Parathyroid adenoma (tissue), 2 donors: ENCODE data around the gene EXOSC7.

Experiments
- H2AFZ ChIP-seq: fragments of 300-600 bp; sonication (generic); one replicate; pipeline ENCODE4 v1.7.0; 2017; ENCODE audit warnings: antibody characterized with exemption, mild to moderate bottlenecking
- H3K27ac ChIP-seq: fragments of 300-600 bp; sonication (generic); one replicate; pipeline ENCODE4 v1.7.0; 2017
- H3K27me3 ChIP-seq: fragments of 300-600 bp; sonication (generic); one replicate; pipeline ENCODE4 v1.7.0; 2017; ENCODE audit warnings: low read length; ENCODE audit not compliant: control insufficient read depth, insufficient read depth
- H3K36me3 ChIP-seq: fragments of 300-600 bp; sonication (generic); one replicate; pipeline ENCODE4 v1.7.0; 2017; ENCODE audit warnings: low read length; ENCODE audit not compliant: control insufficient read depth, insufficient read depth
- H3K4me1 ChIP-seq: fragments of 300-600 bp; sonication (generic); one replicate; pipeline ENCODE4 v1.7.0; 2017; ENCODE audit warnings: control low read depth
- H3K4me2 ChIP-seq: fragments of 300-600 bp; sonication (generic); one replicate; pipeline ENCODE4 v1.7.0; 2017; ENCODE audit warnings: low read length
- H3K4me3 ChIP-seq: fragments of 300-600 bp; sonication (generic); one replicate; pipeline ENCODE4 v1.7.0; 2017; ENCODE audit warnings: low read depth, low read length
- H3K79me2 ChIP-seq: fragments of 300-600 bp; sonication (generic); one replicate; pipeline ENCODE4 v1.7.0; 2017; ENCODE audit warnings: control low read depth
- H3K9ac ChIP-seq: fragments of 300-600 bp; sonication (generic); one replicate; pipeline ENCODE4 v1.7.0; 2017; ENCODE audit warnings: mild to moderate bottlenecking
- H3K9me3 ChIP-seq: fragments of 300-600 bp; sonication (generic); one replicate; pipeline ENCODE4 v1.7.0; 2017; ENCODE audit warnings: low read length; ENCODE audit not compliant: control insufficient read depth
- TF ChIP-seq, protein P1 (sequence below): fragments of 300-600 bp; sonication (generic); IDR thresholded peaks from one replicate; pipeline ENCODE4 v1.7.0; 2017; ENCODE audit warnings: antibody characterized with exemption, mild to moderate bottlenecking
- donor health status: primary hyperparathyroidism.

EXOSC7 gene

DNA sequence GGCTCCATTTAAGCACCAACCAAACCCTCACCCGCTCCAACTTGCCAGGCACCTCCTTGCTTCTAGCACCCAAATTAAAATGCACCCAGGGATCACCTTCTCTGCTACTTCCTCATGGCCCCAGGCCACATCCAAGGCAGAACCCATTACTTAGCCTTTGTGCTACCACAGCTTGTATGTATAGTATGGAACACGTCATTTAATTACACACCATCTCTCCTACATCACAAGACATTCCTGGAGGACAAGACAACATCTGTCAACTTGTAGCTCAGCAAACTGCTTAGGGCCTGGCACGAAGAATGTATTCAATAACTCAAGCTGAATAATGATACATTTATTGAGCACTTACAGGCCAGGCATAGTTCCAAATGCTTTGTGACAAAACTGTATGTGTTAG, 23.4 kb upstream of the EXOSC7 start:
- Histone ChIP-seq H3K79me2 (peaks cover 34% of the 10 kb centered on the region), H3K9me3 (no peaks in the 10 kb centered on the region), H3K4me1 (no peaks in the 10 kb centered on the region), H3K27ac (no peak overlapping the region), H3K4me3 (no peak overlapping the region), H2AFZ (no peak overlapping the region), H3K9ac (no peak overlapping the region), H3K27me3 (no peaks in the 10 kb centered on the region), H3K4me2 (no peak overlapping the region), H3K36me3 (no peaks in the 10 kb centered on the region)
- TF ChIP-seq, protein P1, sequence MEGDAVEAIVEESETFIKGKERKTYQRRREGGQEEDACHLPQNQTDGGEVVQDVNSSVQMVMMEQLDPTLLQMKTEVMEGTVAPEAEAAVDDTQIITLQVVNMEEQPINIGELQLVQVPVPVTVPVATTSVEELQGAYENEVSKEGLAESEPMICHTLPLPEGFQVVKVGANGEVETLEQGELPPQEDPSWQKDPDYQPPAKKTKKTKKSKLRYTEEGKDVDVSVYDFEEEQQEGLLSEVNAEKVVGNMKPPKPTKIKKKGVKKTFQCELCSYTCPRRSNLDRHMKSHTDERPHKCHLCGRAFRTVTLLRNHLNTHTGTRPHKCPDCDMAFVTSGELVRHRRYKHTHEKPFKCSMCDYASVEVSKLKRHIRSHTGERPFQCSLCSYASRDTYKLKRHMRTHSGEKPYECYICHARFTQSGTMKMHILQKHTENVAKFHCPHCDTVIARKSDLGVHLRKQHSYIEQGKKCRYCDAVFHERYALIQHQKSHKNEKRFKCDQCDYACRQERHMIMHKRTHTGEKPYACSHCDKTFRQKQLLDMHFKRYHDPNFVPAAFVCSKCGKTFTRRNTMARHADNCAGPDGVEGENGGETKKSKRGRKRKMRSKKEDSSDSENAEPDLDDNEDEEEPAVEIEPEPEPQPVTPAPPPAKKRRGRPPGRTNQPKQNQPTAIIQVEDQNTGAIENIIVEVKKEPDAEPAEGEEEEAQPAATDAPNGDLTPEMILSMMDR = no peak

DNA sequence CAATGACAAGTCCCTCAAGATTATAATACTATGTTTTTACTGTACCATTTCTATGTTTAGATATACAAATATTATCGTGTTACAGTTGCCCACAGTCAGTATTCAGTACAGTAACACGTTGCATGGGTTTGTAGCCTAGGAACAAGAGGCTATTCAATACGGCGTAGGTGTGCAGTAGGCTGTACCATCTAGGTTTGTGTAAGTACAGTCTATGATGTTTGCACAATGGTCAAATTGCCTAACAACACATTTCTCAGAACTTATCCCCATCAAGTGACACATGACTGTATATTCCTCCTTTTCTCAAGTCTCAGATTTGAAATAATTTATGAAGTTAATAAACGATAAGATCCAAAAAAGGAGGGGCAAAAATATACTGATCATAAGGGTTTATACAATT, 21.7 kb upstream of the EXOSC7 start:
- H3K27ac ChIP-seq = no peak overlapping the region

DNA sequence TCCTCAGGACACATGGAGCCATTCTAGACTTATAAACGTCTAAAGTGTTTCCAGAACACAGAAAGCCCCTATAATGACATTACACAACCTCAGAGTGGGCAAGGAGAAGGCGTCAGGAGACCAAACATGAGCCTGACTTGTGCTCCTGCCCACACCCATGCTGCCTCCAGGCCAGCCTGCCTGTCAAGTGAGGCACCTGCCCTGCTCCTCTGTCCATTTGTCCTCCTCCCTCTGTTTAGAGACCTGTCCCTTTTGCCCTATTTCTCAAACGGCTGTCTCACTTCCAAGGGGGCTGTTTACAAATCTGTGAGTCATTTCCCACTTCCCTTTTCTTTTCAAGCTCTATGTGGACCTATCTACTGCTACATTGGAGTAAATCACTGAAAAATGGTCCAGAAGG, 21.1 kb upstream of the EXOSC7 start:
- no peaks in the 10 kb centered on the region for H3K9me3 ChIP-seq
- H2AFZ ChIP-seq = no peak overlapping the region
- H3K9ac ChIP-seq = no peak overlapping the region
- no peak overlapping the region for H3K27ac ChIP-seq
- TF ChIP-seq, protein P1 = no peak
- H3K36me3 ChIP-seq = no peaks in the 10 kb centered on the region
- peaks cover 51% of the 10 kb centered on the region for H3K79me2 ChIP-seq
- H3K4me1 ChIP-seq = no peaks in the 10 kb centered on the region
- no peak overlapping the region for H3K4me2 ChIP-seq
- H3K27me3 ChIP-seq = no peaks in the 10 kb centered on the region
- no peak overlapping the region for H3K4me3 ChIP-seq

More for the DNA sequence above, 21.7 kb upstream of the EXOSC7 start:
- TF ChIP-seq, protein P1 = no peak
- no peaks in the 10 kb centered on the region for H3K36me3 ChIP-seq
- H3K27me3 ChIP-seq = no peaks in the 10 kb centered on the region
- H3K4me1 ChIP-seq = no peaks in the 10 kb centered on the region
- no peak overlapping the region for H3K9ac ChIP-seq
- H2AFZ ChIP-seq = no peak overlapping the region
- no peak overlapping the region for H3K4me3 ChIP-seq
- H3K4me2 ChIP-seq = no peak overlapping the region
- no peaks in the 10 kb centered on the region for H3K9me3 ChIP-seq
- H3K79me2 ChIP-seq = peaks cover 48% of the 10 kb centered on the region

DNA sequence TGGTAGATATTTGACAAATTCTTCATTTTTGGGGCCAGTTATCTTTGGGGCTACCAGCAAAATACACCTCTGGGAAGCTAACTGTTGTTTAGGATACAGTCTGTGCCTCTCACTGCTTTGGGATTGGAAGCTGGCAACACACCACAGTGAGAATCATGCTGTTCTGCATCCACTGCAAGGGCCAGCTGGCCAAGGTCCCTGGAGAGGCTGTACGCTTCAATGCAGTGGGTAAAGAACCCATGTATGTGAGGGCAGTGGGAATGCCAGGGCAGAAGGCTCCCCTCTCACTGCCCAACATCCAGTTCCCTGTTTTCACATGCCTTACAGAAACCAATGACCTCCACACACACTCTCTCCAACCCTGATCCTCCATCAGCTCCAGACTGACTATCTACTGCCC, 20.1 kb upstream of the EXOSC7 start:
- Histone ChIP-seq H3K27ac (no peak overlapping the region), H3K9ac (no peak overlapping the region), H3K9me3 (no peaks in the 10 kb centered on the region), H3K79me2 (peaks cover 60% of the 10 kb centered on the region), H3K36me3 (no peaks in the 10 kb centered on the region), H3K4me1 (no peaks in the 10 kb centered on the region), H2AFZ (no peak overlapping the region), H3K4me2 (no peak overlapping the region), H3K4me3 (no peak overlapping the region), H3K27me3 (no peaks in the 10 kb centered on the region)
- TF ChIP-seq, protein P1 = no peak

DNA sequence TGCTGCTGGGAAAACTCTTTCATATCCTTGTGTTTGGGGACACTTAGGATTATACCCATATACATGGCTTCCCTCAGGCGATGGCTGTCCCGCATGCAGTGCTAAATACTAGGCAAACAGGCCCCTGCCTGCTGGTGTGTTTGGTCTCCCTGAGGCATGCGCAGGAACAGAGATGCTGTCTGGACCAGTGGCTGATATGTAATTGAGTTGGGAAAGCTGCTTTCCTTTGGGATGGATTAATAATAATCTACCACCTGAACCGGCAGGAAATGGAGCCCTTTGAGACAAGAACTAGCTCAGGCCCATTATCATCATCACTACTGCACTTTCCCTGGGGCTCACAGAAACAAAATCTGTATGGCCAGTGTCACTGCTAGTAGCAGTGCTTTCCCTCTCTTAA, 18.1 kb upstream of the EXOSC7 start:
- Histone ChIP-seq H3K27ac (no peak overlapping the region), H3K9me3 (no peaks in the 10 kb centered on the region), H3K79me2 (peaks cover 62% of the 10 kb centered on the region), H2AFZ (no peak overlapping the region), H3K4me1 (no peaks in the 10 kb centered on the region), H3K4me3 (no peak overlapping the region), H3K4me2 (no peak overlapping the region), H3K36me3 (no peaks in the 10 kb centered on the region), H3K27me3 (no peaks in the 10 kb centered on the region), H3K9ac (no peak overlapping the region)
- TF ChIP-seq, protein P1 = no peak
